ENCODE measurements around the gene AIF1L.
"Not testable (repeated sequence)": the region's sequence is repeated elsewhere in the genome, so short reads cannot be mapped to it uniquely, and the experiment has no call there.

AIF1L gene

DNA sequence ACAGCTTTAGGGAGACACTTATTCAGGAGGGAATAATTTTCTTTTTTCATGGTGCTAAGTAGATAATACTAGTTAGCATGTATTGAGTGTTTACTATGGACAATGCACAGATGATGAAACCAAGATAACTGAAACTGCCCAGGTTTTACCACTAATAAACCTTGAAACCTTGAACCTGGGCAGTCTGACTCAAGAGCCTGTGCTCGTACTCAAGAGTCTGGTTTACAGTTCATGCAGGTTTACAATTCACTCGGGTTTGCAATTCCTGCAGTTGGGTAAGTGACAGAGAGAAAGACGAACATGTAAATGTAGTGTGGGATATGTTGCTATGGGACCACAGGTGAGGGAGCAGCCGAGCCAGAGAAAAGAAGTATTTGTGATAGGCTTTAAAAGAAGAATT is 57.3 kb downstream of the AIF1L start:
- in situ Hi-C loops (cut with HindIII; ENCODE audit: low sequenced_read_pairs) = no loop called here

DNA sequence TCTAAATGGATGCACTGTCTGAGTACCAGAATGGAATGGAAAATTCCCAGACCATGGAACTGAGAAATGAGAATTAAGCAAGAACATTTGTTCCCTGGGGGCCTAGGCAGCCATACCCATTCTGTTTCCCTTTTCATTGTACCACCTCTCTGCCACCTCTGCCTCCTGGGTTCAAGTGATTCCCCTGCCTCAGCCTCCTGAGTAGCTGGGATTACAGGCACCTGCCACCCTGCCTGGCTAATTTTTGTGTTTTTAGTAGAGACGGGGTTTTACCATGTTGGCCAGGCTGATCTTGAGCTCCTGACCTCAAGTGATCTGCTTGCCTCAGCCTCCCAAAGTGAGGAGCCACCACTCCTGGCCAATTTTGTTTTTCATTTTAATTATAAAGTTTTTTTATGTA is 62.3 kb downstream of the AIF1L start:
- in situ Hi-C loops (cut with HindIII; ENCODE audit: low sequenced_read_pairs) = not testable (repeated sequence)

DNA sequence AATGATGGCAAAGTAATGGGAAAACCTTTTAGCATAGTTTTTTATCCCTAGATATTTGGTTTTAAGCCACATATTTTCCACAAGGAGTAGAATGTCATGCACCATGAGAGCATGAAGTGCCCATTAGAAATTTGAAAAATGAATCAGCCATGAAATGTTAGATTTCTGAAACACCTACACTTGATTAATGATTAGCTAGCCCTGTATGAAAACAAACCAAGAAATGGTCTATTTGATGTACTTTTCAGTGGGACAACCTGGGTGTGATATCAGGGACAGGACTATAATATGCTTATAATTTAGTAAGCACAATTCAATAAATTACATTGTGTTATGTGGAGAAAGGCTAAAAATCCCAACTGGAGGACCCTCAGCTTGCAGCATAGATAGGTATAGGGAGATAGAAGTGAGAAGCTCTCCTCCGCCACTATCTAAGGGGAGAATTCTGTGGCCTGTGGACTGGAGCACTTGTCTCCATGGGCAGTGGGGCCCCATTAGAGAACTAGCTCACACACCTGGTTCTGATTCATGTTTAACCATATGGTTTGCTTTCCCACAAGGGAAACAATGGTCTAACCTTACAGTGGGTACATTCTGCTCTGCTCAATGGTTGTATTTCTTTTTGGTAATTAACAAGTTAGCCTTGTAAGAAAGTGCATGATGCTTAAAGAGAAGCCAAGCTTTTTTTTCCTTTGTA is 64.2 kb downstream of the AIF1L start:
- in situ Hi-C loops (cut with HindIII; ENCODE audit: low sequenced_read_pairs) = no loop called here

DNA sequence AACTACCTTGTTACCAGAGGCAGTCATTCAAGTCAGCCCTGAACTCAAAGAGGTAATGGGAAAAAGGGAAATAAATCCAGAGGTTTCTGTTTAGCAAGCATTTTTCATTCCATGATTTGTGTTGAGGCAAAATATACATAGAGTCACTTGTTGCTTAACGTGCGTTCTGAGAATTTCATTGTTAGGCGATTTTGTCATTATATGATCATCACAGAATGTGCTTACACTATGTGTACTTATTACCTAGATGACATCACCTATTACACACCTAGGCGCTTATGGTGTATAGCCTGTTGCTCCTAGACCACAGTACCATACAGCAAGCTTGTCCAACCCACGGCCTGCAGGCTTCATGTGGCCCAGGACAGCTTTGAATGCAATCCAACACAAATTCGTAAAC is 65.3 kb downstream of the AIF1L start:
- in situ Hi-C loops (cut with HindIII; ENCODE audit: low sequenced_read_pairs) = no loop called here

DNA sequence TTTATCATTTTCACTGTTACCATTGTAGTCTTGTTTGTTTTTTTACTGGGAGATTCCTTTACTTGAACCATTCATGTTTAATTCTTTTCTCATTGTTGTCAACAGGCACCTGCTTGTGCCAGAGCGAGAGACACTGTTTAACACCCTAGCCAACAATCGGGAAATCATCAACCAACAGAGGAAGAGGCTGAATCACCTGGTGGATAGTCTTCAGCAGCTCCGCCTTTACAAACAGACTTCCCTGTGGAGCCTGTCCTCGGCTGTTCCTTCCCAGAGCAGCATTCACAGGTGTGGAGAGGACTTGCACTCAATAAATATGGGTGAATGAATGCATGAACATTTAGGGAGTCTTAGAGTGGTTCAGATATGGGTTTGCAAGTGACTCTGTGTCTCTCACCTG is 66.6 kb downstream of the AIF1L start:
- in situ Hi-C loops (cut with HindIII; ENCODE audit: low sequenced_read_pairs) = no loop called here

DNA sequence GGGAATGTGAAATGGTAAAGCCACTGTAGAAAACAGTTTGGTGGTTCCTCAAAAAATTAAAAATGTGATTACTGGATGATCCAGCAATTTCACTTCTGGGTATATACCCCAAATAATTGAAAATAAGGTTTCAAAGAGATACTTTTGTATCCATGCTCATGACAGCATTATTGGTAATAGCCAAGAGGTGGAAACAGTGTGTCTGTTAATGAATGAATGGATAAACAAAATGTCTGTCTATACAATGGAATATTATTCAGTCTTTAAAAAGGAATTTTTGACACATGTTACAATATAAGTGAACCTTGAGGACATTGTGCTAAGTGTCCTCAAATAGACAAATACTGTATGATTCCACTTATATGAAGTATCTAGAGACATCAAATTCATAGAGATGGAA is 69.2 kb downstream of the AIF1L start:
- in situ Hi-C loops (cut with HindIII; ENCODE audit: low sequenced_read_pairs) = no loop called here

DNA sequence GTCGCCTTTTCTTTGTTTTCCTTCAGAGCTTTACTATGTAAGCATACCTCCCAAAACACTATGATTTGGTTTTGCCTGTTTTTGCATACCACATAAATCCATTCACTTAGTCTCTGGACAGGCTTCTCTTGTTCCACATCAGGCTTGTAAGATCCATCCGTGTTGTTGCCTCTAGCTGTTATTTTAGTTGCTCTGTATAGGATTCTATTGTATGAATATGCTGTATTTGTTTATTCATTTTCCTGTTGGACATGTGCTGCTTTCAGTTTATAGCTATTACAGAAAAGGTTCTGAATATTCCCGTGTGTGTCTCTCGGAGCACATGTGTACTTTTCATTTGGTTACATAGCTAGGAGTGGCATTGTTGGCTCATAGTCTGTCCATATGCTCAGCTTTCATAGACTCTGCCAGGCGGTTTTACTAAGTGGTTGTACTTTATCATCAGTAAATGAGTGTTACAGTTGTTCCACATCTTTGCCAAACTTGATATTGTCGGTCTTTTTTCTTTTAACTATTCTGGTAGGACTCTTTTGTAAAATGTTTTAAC is 70.9 kb downstream of the AIF1L start:
- in situ Hi-C loops (cut with HindIII; ENCODE audit: low sequenced_read_pairs) = no loop called here

DNA sequence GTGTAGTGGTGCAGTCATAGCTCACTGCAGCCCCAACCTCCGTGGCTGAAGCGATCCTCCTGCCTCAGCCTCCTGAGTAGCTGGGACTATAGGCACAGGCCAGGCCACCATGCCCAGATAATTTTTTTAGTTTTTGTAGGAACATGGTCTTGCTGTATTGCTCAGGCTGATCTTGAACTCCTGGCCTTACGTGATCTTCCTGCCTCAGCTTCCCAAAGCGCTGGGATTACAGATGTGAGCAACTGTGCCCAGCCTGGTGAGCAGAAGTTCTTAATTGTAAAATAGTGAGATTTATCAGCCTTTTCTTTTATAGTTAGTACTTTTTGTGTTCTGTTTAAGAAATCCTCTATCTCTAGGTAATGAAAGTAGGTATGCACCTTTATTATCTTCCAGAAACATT is 71.6 kb downstream of the AIF1L start:
- in situ Hi-C loops (cut with HindIII; ENCODE audit: low sequenced_read_pairs) = no loop called here

DNA sequence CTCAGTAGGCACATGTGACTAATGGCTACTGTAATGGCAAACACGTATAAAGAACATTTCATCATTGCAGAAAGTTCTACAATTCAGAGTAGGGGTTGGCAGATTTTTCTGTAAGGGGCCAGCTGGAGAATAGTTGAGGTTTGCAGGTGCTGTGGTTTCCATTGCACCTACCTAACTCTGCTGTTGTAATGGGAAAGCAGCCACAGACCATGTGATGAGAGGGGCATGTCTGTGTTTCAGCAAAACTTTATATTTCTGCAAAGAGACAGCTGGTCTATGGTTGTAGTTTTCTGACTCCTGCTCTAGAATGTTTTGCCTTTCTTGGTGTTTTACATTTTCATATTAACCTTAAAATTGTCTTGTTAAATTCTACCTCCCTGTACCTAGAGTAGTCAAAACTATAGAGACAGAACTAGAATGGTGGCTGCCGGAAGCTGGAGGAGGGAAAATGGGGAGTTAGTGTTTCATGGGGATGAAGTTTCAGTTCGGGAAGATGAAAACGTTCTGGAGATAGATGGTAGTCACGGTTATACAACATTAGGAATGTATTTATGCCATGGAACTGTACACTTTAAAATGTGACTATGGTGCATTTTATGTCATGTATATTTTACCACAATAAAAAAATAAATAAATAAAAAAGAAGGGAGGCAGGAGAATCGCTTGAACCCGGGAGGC is 73.4 kb downstream of the AIF1L start:
- in situ Hi-C loops (cut with HindIII; ENCODE audit: low sequenced_read_pairs) = no loop called here

Measured in endothelial cell of hepatic sinusoid (primary cell).